ENCODE measurements around the gene SETD6. TPM values are rescaled to one million over a fixed set of nuclear protein-coding genes. Genes with fewer than 3 reads are reported as not detected.

The SETD6 gene
- total and polyA plus RNA-seq, 3 donors from 2014 or later, result 21.6 to 77.5 (median 71.2) TPM

- no peak overlapping the region for H3K4me3 ChIP-seq
- H3K27me3 ChIP-seq, result no peaks in the 10 kb centered on the region
- peaks cover 4% of the 10 kb centered on the region for H3K4me1 ChIP-seq
- no peaks in the 10 kb centered on the region for H3K36me3 ChIP-seq (ENCODE audit: low read depth, missing control alignments)
- no peaks in the 10 kb centered on the region for H3K9me3 ChIP-seq
- DNase-seq, result no peak
- no peak overlapping the region for H3K27ac ChIP-seq
- TF ChIP-seq POLR2A (IDR thresholded peaks at IDR 0.05), result no peak
- no peak for TF ChIP-seq CTCF (IDR thresholded peaks at IDR 0.05)
- WGBS, 2 donors, result 88 to 92% methylated on average over 5 of the region's 5 CpGs
- intact Hi-C loops (cut with DNase I; ENCODE audit: low total_unique reads), result no loop called here
Observed at GRCh38 chr16:58530179-58530578, 14.9 kb downstream of the SETD6 start.

- intact Hi-C loops (cut with DNase I; ENCODE audit: low total_unique reads), result no loop called here
- Histone ChIP-seq H3K4me1 (peaks cover 10% of the 10 kb centered on the region), H3K9me3 (no peaks in the 10 kb centered on the region), H3K4me3 (no peak overlapping the region), H3K36me3 (ENCODE audit: low read depth, missing control alignments) (no peaks in the 10 kb centered on the region), H3K27ac (no peak overlapping the region), H3K27me3 (no peaks in the 10 kb centered on the region)
- WGBS, 2 donors, result 78 to 80% methylated on average over 3 of the region's 3 CpGs
- no peak for DNase-seq
- TF ChIP-seq CTCF (IDR thresholded peaks at IDR 0.05) (no peak), POLR2A (IDR thresholded peaks at IDR 0.05) (no peak)
Observed at GRCh38 chr16:58532414-58532813, 17.1 kb downstream of the SETD6 start.

- TF ChIP-seq POLR2A (IDR thresholded peaks at IDR 0.05) (no peak), CTCF (IDR thresholded peaks at IDR 0.05) (no peak)
- H3K4me3 ChIP-seq, result no peak overlapping the region
- peaks cover 10% of the 10 kb centered on the region for H3K4me1 ChIP-seq
- H3K27ac ChIP-seq, result peak overlapping the region in 1 of 2 donors; percentile 36
- H3K36me3 ChIP-seq (ENCODE audit: low read depth, missing control alignments), result no peaks in the 10 kb centered on the region
- H3K27me3 ChIP-seq, result no peaks in the 10 kb centered on the region
- intact Hi-C loops (cut with DNase I; ENCODE audit: low total_unique reads), result no loop called here
- DNase-seq, result no peak
- H3K9me3 ChIP-seq, result no peaks in the 10 kb centered on the region
- WGBS, 2 donors, result 83 to 87% methylated on average over 14 of the region's 14 CpGs
Observed at GRCh38 chr16:58533751-58534470, 18.6 kb downstream of the SETD6 start.

GRCh38 chr16:58535100-58535499 is 19.8 kb downstream of the SETD6 start:
- intact Hi-C loops (cut with DNase I; ENCODE audit: low total_unique reads), result no loop called here
- DNase-seq, result peak; percentile 67
- peak overlapping the region; percentile 11 to 44 for H3K27ac ChIP-seq
- TF ChIP-seq CTCF (IDR thresholded peaks at IDR 0.05) (no peak), POLR2A (IDR thresholded peaks at IDR 0.05) (no peak)
- H3K4me1 ChIP-seq, result peaks cover 10% of the 10 kb centered on the region
- H3K9me3 ChIP-seq, result no peaks in the 10 kb centered on the region
- 46 to 68% methylated on average over 3 of the region's 3 CpGs for WGBS, 2 donors
- no peaks in the 10 kb centered on the region for H3K27me3 ChIP-seq
- no peaks in the 10 kb centered on the region for H3K36me3 ChIP-seq (ENCODE audit: low read depth, missing control alignments)
- H3K4me3 ChIP-seq, result no peak overlapping the region

- 72 to 75% methylated on average over 5 of the region's 5 CpGs for WGBS, 2 donors
- Histone ChIP-seq H3K27ac (peak overlapping the region; percentile 18 to 44), H3K4me1 (peaks cover 10% of the 10 kb centered on the region), H3K36me3 (ENCODE audit: low read depth, missing control alignments) (no peaks in the 10 kb centered on the region), H3K27me3 (no peaks in the 10 kb centered on the region), H3K9me3 (no peaks in the 10 kb centered on the region), H3K4me3 (no peak overlapping the region)
- no peak for DNase-seq
- intact Hi-C loops (cut with DNase I; ENCODE audit: low total_unique reads), result no loop called here
- no peak for TF ChIP-seq POLR2A (IDR thresholded peaks at IDR 0.05)
- TF ChIP-seq CTCF (IDR thresholded peaks at IDR 0.05), result no peak
Observed at GRCh38 chr16:58536278-58536677, 21.0 kb downstream of the SETD6 start.

All from testis (tissue), 3 donors.